Activated T-cell treated with anti-CD3 and anti-CD28 coated beads for 4 hours (primary cell): ENCODE results near the gene NRGN.
"Not testable (repeated sequence)": the region's sequence is repeated elsewhere in the genome, so short reads cannot be mapped to it uniquely, and the experiment has no call there.

Source experiments
- DNase-seq: peaks from one replicate; pipeline ENCODE4 v3.0.0-alpha.2; 2020

Gene NRGN

DNA sequence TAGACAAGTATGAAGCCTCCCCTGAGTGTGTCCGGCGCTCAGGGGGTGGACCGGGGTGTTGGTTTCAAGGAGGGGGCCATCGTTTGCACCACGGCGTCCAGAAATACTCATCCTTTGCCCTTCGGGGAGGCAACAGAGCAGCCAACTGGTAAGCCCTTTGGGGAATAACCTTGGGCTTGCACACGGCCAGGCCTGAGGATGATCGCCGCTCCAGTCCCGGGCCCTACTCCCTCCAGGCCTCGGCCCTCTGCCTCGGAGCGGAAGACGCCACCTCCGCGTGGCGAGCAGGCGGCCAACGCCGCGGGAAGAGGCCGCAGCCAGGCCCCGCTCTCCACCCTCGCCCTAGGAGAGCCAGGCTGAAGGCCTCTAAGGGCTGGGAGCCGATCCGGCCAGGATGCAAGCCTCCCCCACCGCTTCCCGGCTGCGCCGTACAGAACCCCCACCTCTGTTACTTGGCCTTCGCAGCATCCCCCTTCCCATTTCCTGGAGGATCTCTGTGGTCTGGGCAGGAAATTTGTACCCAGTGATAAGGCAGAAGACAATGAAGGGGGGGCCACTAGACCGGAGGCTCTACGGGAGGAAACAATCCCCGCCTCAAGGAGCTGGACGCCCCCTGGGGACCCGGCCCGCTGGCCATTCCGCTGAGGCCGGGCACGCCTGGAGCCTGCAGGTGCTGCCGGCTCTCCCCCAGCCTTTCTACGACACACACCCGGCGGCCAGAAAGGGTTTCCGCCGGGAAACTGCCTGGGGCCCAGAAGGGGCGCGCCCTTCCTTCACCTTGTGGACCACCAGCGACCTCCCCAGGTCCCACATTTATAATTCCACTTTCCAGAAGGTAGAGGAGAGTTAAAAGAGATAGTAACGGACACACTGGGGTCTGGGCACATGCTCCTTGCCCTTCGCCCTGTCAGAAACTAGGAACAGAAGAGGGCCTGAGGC lies 19.8 kb downstream of the NRGN start:
- DNase-seq, result no peak

DNA sequence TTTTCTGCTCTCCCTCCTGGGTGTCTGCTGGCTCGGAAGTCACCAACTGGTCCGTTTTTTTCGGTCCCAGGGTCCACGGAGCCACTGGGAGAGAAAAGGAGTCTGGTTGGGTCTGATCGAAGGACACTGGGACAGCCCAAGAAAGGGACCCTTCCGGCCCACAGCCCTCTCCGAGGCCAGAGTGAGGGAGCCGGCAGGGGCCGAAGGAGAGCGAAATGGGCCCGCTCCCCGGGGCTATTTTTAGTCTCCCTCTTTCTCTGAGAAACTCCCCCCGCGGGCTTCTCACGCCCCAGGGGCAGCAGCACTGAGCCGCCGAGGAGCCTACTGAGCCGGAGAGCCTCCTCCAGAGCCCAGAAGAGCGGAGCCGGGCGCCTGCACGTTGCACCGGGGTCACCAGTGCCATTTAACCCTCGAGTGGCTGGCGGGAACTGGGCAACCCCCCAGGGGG lies 20.5 kb downstream of the NRGN start:
- no peak for DNase-seq

DNA sequence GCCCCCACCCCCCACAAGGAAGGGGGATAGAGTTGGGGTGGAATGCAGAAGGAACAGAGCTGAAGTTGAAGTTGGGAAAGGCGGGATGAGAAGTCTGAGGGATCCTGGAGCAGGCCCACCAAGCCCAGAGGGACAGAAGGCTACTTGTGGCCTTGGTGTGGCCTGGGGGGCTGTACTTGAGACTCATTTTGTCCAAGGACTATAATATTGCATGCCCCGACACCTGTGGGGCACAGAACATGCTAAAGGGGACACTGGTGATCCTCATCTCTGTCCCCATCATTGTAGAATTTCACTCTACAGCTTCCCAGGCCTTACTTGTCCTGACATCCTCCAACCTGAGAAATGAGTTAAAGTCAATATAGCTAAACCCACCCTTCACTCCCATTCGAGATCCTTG lies 21.1 kb downstream of the NRGN start:
- no peak for DNase-seq

DNA sequence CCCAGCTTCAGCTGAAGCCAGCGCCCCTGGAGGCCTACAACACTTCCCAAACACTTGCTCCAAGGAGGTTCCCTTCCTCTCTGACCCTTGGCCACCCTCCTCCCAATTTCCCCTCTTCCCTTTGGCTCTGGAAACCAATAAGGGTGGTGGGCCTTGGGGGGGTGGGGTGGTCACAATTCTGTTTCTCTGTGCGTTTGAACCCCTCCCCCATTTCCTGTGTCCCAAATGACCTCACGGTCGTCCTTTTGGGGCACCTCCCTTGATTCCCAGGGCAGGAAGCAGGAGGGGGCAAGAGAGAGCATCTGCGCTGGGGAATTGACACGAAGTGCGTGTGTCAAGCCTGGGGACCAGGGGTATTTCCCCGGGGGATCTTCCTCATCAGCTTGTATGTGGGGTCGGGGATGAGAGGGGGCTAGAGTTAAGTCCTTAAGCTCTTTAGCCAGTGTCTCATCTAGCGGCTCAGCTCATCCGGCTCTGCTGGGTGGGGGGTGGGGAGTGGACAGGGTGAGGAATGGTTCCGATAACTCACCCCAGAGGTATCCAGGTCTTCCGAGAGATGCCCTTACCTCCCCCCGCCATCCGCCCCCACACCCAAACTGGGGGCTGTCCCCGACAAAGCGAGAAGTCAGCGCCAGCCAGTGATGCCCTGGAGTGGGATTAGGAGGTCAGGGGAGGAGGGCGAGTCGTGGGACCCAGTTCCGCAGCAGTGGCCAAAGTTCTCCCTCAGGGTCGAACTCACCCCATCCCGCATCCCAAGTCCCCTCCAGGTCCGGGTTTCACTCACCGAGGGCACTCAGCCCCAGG lies 21.8 kb downstream of the NRGN start:
- DNase-seq, result no peak

DNA sequence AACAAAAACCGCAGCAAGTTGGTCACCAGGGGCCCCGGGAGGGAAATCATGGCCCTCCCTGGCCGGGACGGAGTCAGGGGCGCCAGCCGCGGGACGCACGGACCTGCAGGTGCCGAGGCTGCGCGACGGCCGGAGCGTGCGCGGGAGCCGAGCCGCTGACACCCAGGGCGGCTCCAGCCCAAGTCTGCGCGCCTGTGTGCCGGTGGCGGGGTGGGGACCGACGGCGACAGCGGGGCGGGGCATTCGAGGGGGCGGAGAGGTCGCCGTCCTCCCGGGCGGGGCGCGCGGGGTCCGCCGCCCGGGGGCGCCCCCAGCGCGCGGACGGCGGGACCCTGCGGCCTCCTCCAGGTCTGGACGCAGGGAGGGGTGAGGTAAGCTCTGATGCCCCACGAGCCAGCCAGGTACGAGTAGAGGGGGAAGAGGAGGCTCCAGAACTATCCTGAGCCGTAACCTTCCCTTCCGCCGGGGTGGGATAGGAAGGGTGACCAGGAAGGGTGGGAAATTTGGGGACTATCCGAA lies 22.4 kb downstream of the NRGN start, which contains the start of gene ESAM:
Gene ESAM (minus strand): TSS at position 186 of the 519 bp plus-strand sequence. CDS start 136 bp downstream, at position 50.
- no peak for DNase-seq

DNA sequence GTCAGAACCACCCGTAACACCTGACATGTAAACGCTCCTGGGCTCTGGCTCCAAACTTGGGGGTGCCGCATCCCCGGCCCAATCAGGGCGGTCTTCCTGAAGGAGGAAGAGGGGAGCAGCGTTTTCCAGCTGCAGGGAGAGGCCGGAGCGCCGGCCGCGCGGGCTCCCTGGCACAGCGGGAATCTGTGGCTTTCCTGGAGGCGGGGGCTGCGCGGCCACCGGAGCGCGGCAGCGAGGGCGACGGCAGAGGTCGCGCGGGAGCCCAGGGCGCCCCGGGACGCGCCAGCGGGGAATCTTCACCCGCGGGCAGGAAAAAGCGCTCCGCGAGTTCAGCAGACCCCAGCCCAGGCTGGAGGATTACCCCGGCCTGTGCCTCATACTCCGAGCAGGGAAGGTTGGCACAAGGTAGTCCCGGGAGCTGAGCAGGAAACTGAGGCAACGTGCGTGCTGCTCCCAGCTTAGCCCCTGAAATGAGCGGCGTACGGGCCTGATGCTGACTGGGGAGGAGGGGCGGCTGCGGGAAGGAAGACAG lies 22.9 kb downstream of the NRGN start:
- DNase-seq, result no peak

DNA sequence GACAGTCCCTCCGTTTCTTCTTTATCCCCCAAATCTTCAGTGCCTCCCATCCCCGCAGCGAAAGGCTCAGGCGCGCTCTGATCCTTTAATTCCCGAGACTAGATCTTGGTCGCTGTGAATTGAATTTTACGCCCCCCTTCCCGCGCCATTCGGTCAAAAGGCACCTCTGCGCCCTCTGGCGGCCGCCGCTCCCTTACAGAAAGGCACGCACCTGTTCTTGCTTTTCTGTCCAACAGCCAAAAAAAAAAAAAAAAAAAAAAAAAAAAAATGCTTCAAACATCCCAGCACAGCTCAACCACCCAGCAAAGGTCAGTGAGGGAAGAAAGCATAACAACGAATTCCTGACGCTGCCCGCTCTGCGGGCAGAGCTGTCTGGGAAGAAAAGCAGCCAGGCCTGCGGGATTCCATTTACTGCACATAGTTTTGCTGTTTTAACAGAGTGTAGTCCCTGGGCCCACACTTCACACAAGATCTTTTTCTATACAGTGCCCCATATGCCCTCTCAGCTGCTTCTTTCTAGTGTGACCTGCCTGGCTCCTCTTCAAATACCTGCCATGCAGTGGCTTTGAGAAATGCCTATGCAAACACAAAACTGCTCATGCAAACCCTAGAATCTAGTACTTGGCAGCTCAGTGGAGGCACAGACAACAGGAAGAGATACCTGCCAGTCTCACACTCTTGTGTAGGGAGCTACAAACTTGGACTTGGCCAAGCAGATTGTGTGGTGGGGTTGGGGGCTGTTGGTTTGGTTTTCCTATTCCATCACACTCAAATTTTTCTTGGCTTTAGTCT lies 23.6 kb downstream of the NRGN start:
- DNase-seq, result peak; percentile 84

DNA sequence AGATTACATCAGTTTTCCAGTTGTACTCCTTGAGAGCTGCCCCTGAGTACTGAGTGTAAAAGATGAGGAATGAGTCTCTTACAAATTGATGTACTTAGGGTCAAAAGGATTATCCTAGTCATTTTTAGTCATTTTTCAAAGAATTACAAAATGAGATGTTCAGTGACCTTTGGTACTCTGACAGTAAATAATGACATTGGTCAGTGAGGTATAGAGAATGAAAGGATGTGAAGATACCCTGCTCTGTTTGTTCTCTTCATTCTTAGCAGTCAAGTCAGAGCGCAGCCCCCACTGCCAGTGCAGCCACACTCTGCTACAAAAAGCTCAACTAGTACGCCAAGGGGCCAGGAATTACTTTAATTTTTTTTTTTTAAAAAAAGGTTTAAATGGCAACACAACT lies 26.4 kb downstream of the NRGN start:
- no peak for DNase-seq

DNA sequence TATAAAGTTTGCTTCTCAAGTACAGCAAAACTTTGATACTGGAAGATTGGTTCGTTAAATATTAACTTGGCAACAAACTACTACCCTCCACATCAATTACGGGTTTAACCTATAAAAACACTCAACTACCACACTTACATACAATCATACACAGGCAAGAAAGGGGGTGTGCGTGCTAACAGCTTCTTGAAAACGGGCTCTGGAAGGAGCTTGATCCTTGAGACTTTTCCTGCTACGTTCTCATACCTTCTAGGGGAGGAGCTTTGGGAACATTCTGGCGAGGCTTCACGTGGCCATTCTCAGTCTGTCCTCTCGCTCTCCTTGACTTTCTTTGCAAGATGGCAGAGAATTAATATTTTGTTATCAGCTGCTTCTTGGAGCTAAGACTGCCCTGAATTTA lies 29.2 kb downstream of the NRGN start:
- no peak for DNase-seq

DNA sequence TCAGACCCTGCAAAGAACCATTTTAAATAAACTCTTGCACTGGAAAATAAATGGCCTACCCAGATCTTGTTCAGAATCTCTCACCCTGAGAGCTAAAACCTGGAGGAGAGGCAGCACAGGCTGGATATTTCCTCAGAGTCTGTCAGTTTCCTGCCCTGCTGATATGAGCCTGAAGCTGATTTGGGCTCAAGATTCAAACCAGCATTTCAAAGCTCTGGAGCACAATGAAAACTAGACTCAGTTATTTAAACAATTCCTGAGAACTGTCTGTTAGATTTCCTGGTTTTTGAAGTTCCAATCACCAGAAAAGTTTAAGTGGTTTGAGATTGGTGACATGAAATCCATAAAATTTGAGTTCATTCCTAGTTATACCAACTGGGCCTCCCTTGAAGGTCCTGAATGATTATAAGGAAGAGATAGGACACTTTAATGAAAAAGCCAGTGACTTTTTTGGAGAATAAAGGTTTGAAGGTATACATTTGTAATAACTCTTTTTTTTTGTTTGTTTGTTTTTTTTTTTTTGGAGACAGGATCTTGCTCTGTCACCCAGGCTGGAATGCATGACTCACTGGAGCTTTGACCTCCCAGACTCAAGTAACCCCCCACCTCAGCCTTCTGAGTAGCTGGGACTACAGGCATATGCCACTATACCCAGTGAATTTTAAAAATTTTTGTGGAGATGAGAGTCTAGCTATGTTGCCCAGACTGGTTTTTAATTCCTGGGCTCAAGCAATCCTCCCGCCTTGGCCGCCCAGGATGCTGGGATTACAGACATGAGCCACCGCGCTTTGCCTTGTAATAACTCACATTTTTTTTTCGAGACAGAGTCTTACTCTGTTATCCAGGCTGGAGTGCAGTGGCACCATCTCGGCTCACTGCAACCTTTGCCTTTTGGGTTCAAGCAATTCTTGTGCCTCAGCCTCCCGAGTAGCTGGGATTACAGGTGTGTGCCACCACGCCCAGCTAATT lies 30.3 kb downstream of the NRGN start:
- DNase-seq, result no peak

DNA sequence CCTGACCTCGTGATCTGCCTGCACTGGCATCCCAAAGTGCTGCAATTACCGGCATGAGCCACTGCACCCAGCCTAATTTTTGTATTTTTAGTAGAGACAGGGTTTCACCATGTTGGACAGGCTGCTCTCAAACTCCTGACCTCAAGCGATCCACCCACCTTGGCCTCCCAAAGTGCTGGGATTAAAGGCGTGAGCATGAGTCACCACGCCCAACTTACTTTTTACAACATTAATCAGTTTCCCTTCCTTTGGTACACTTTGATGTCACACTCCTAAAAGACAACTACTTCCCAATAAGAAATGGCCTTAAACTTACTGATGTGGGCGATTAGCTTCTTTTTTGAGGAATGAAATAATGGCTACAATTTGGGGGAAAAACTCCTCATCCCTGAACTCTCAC lies 31.2 kb downstream of the NRGN start:
- not testable (repeated sequence) for DNase-seq

DNA sequence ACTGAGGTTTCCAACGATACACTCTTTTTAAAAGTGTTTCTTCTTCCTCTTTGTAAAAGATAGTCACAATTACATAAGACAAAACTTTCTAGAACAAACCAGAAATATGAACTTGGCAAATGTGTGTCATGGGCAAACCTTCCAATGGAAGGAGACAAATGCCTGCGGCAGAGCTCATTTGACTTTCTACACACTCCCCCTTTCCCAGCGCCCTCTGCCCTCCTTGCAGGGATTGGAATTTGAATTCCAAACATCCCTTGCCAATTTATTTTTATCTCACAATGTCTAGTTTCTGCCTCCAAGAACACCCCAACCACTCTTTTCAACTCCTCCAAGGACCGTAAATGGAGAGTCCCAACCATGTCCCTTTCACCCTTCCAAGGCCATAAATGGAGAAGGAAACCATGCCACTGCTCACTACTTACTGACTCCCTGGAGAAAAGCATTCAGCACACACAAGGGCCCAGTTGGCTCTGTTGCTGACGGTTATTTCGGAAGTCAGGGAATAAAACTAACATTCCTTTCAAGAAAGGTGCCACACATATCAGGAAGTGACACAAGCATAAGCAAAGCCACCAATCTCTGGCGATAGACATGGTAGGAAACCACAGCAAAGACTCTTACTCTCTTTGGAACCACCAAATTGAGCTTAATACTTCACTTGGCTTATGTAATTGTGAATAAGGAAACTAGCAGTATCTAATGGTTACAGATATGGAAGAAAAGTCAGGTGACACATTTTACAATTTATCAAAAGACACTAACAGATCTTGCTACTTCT lies 37.3 kb downstream of the NRGN start:
- no peak for DNase-seq

DNA sequence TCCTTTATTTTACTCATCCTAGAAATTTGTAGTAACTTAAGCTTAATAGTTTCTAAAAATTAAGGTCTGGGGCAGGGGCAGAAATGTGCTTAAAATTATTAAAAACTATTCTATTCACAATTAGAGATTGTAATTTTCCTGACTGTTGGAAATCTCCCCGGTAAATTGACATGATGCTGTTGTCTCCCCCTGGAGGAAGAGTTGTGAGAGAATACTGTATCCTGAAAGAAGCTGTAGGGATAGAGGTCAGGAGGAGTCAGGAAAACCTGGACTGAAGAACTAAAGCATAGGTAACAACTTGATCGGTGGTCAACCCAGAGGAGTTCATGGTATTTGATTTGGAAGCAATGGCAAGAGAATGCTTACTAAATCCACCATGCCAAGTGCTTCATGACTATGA lies 38.5 kb downstream of the NRGN start:
- DNase-seq, result no peak

DNA sequence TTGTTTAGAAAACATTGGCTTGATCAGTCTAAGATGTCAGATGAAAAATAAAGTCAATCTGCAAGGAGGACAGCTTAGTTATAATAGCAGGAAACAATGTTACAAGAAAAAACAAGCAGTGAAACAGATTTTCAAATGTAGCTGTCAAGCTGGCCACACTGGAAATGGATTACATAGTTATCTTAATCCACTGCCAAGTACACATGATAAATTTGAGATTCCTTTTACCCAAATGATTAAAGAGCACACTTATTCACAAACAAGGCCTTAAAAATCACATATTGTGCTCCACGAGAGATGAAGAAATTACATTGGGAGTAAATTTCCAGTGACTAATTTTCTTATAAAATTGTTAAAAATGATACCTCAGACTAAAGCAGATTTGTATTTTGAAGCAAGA lies 39.8 kb downstream of the NRGN start:
- DNase-seq, result no peak

DNA sequence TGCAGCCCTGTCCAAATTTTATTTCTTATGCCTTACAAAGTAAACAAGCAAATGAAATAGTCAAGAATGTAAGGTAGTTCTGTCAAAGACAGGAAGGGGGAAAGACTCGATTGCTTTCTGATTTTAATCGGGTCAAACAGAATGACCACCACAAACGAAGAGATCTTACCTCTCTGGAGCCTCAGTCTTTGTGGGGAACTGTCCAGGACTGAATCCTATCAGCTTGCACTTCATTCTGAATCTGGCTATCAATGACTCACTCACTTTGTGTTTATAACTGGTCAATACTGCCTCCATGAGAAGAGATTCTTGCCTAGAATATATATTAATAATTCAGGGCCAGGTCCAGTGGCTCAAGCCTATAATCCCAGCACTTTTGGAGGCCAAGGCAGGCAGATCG lies 43.3 kb downstream of the NRGN start:
- DNase-seq, result no peak

DNA sequence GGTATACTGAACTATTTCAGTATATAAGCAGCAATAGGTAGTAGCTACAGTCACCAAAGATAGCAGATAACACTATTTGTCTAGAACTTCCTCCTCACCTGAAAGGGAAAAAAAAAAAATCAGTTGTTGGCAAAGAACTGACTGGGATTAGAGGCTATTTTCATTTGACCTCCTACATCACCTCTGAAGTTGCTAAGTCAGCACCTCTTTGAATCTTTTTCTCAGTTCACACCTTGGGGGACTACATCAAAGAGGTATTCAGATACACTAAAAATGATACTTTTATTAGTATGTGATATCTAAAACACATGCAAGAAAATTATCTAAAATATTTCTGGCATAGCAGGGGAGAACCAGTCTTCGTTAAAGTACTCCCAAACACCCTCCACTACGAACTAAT lies 44.3 kb downstream of the NRGN start:
- DNase-seq, result no peak

DNA sequence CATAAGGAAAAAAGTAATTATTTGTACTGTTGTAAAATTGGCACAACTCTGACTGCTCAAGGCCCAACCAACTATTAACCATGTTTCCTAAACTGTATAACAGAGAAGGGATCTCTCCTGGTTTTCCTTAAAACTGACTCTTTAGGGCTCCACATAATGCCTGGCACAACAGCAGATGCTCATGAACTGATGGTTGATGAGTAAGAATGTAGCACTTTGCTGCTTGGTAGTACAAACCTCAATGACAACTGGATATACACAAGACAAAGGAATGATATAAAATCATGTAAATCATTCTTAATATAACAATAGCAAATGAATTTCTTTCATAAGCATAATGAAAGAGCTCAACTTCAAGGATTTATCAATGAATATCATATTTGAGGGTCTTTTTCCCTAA lies 48.8 kb downstream of the NRGN start:
- no peak for DNase-seq

DNA sequence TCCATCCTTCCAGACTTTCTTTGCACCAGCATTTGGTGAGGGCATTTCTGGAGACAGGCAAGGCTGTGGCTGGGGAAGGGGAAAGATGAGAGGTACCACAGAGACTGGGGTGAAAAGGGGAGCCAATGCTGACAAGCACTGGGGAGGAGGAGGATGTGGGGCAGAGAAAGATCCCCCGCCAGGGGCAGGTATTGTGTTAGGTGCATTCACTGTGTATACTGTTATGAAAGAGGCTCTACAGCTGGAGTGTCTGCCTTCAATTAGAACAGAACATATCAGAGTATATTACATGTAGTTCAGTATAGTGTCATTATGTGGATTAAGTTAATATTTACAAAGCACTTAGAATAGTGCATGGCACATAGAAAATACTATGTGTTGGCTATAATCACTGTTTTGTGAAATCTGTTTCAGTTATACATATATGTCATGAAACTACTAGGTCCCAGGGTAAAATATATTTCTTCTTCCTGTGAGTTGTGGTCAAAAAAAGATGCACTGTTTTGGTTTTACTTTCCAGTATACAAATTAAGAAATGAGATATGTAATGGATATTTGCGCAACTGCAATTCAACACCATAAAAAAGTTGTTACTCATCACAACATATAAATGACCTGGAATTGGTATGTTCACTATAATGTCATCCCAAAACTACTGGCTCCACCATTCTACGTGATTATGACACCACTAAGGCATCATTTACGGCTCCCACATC lies 52.0 kb downstream of the NRGN start:
- DNase-seq, result no peak

DNA sequence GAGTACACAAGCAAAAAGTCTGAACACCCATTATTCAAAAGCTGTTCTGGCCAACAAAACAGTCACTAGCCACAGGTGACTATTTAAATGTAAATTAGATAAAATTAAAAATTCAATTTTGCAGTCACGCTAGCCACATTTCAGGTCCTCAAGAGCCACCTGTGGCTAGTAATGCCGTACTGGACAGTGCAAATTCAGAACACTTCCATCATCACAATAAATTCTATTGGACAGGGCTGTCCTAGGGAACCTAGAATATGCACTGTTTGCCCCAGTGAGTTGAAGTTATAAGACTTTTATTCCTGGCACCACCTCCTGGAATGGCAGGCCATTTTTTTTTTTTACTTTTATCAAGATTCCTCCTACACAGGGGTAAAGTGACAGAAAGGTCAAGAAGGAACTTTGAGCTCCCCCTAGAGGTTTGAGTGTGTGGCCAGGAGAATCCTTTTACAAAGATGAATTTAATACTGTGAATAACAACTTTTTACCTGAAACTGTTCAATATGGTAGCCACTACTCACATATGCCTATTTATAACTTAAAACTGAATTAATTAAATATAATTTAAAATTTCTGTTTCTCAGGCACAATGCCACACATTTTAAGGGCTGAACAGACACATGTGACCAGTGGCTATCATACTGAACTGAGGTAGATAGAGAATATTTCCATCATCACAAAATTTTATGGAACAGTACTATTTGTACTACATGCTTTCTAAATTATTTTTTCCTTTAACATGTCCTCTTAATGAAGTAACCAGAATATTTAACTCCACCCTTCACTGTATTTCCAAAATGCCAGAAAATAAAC lies 53.9 kb downstream of the NRGN start:
- DNase-seq, result no peak
